GM19438 (cell line): ENCODE results near the gene TLX1.

Source experiments
- ATAC-seq: cut with Tn5 transposase; IDR thresholded peaks from one replicate; pipeline ENCODE4 v1.9.1; 2021; ENCODE audit warnings: low read depth; ENCODE audit not compliant: unreplicated experiment

Gene TLX1

DNA sequence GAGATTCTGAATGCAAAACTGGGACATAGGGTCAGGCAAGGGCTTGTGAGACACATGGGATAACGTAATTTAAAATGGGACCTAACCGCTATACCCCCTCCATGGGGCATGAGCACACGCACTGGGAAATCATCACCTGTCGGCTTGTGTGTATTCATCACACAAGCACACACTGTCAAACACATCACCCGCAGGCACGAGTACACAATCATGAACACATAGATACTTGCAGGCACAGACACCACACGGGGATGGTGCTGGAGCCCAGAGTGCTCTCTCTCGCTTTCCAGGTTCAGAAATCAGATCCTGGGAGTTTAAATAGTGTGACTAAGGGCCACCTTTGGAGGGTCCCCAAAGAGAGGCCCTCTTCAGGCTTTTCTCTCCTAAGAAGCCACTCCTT is 19.6 kb upstream of the TLX1 start:
- no peak for ATAC-seq

GRCh38 chr10:101112799-101113594 is 18.1 kb upstream of the TLX1 start:
- ATAC-seq, result no peak

GRCh38 chr10:101113890-101114403 is 17.2 kb upstream of the TLX1 start:
- ATAC-seq, result no peak

DNA sequence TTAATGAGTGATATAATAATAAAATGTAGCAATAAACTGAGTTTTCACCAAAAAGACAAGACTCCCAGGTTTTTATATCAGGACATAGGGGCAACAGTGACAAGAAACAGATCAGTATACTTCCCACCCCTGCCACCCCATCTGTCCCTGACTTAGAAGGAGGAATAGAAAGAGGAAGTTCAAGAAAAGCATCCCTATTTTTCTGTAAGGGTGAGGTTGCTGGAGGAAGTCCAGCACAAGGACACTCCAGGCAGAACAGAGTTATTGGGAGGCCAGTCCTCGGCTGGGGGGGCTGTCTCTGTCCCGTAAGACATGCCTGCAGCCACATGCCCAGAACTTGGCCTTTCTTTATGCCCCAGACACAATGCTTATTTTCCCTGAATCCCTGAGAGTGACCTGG is 16.5 kb upstream of the TLX1 start:
- no peak for ATAC-seq

DNA sequence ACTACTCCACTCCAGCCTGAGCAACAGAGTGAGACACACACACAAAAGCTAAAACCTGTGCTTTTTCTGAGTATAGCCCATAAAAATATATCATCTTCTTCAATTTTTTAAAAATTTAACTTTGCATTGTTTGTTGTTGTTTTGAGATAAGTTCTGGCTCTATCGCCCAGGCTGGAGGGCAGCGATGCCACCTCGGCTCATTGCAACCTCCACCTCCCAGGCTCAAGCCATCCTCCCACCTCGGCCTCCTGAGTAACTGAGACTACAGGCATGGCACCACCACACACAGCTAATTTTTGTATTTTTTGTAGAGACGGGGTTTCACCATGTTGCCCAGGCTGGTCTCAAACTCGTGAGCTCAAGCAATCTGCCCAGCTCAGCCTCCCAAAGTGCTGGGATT is 14.3 kb upstream of the TLX1 start:
- ATAC-seq, result no peak

DNA sequence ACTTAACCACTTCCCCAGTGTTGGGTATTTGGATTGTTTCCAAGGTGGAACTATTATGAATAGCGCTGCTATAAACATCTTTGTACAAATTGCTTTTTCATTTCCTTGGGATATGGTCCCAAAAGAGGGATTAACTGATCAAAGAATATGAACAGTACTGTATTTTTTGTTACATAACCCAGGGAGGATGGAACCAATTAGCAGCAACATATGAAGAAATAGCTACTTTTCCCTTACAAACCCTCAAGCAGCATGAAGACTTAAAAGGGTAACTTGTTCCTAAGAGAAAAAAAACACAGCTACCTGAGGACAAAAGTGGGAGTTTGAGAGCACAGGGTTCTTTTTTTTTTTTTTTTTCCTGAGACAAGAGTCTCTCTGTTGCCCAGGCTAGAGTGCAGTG is 13.1 kb upstream of the TLX1 start:
- ATAC-seq, result no peak

DNA sequence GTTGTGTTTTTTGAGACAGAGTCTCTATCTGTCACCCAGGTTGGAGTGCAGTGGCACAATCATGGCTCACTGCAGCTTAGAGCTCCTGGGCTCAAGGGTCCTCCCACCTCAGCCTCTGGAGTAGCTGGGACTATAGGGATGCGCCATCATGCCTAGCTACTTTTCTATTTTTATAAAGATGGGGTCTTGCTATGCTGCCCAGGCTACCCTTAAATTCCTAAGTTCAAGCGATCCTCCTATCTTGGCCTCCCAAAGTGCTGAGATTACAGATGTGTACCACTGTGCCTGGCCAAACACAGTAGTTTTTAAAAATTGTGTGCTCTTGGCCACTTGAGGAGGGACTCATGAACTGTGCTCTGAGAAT is 10.6 kb upstream of the TLX1 start:
- ATAC-seq, result no peak

DNA sequence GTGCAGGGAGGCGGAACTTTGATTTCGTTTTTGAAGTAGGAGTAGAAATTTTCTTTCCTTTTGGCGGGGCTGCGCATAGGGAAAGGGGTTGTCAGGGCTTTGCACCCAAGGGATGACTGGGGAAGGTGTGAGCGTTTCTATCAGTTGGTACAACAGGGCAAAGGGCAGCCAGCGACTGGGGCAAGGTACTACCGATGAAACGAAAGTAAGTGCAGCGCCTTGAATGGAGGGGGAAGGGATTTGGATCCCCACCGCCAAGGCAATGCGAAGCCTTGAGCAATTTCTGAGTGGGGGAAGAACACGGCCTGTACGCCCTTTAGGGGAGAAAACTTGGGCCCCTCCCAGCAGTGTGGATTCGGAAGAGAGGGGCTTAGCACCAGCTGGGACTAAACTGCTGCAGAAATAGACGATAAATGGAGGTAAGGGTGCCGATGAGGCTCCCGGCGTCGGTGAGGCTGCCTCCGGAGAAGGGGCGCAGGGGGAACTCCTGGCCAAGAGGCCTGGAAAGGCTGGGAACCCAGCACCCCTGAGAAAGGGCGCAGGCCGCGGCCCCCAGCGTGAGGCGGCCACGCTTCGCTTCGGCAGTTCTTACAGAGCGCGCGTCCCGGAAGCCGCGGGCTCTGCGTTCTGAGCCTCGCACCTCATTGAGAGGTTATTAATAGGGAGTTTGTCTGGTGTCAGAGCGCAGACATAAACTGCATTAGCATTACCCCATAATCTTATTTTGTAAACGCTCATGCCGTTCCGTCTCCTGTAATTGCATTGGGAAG is 10.0 kb upstream of the TLX1 start:
- ATAC-seq, result no peak

DNA sequence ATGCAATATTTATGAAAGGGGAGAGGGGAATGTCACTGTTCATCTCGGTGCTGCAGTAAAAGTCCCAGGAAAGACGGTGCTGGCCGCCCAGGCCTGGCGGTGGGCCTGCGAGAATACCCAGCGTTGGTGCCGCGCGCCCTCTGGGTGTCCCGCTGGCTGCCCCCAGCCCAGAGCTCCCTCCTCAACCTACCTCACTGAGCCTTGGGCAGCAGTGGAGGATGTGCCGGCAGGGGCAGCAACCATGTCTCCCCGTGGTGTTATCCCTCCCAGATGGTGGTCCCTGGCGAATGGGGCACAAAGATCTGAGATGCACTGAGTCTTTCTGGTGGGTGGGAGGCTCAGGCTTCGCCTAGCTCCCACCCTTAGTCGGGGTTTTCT is 9.5 kb upstream of the TLX1 start:
- ATAC-seq, result no peak

- ATAC-seq, result no peak
Observed at GRCh38 chr10:101122270-101123084, 8.6 kb upstream of the TLX1 start.

- no peak for ATAC-seq
Observed at GRCh38 chr10:101123085-101123814, 7.8 kb upstream of the TLX1 start.

- ATAC-seq, result no peak
Observed at GRCh38 chr10:101123815-101124617, 7.1 kb upstream of the TLX1 start.

GRCh38 chr10:101124933-101125332 is 6.2 kb upstream of the TLX1 start:
- ATAC-seq, result no peak

- ATAC-seq, result no peak
Observed at GRCh38 chr10:101126684-101127628, 4.1 kb upstream of the TLX1 start.

DNA sequence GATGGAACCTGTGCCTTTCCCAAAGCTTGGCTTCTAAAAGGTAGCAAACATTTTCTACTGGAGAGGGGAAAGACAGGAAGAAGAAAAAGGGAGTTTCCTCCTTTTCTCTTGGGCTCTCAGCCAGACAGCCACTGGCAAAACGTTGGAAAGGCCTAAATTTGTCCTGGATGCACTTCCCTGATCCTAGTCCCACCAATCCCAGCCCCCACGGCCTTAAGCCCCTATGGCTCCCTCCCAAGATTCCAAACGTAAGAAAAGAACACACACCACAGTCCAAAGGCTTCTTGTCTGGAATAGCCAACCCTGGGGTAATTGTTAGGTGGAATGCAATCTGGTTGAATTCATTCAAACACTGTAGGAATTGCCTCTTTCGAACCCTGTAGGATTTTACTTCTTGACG is 959 bp upstream of the TLX1 start:
- no peak for ATAC-seq

GRCh38 chr10:101131962-101132635 is 999 bp downstream of the TLX1 start:
- ATAC-seq, result no peak

- no peak for ATAC-seq
Observed at GRCh38 chr10:101132636-101133473, 1.8 kb downstream of the TLX1 start.
